ENCODE data around the gene SLC39A10.

GRCh38 chr2:195647302-195647701 is 9.7 kb upstream of the SLC39A10 start:
- TF ChIP-seq CTCF (IDR thresholded peaks at IDR 0.05) (no peak), POLR2A (IDR thresholded peaks at IDR 0.05) (no peak)
